HepG2 (cell line): Measurements from ENCODE around the gene PGC. TPM values are rescaled to one million over a fixed set of nuclear protein-coding genes. Genes with fewer than 3 reads are reported as not detected.

ENCODE experiments used
- ATF3 ChIP-seq: sonication (generic); formaldehyde crosslinking; IDR thresholded peaks from 2 replicates; pipeline ENCODE4 v1.4.0; 2020; ENCODE audit warnings: missing genetic modification reagents
- ATF7 ChIP-seq, 2 experiments: fragments of 450-650 bp in 1 of 2; sonication (generic) in 1 of 2; formaldehyde crosslinking in 1 of 2; IDR thresholded peaks; 2 replicates each; pipeline versions ENCODE4 v1.4.0 to v1.6.1; 2016 to 2020; ENCODE audit warnings: antibody characterized with exemption in 1 of 2, mild to moderate bottlenecking in 1 of 2, missing genetic modification reagents in 1 of 2
- CBFB ChIP-seq: sonication (generic); formaldehyde crosslinking; IDR thresholded peaks from 2 replicates; pipeline ENCODE4 v1.4.0; 2020; ENCODE audit warnings: missing genetic modification reagents
- FIP1L1 ChIP-seq: fragments of 200-400 bp; formaldehyde crosslinking; IDR thresholded peaks from 2 replicates; pipeline ENCODE4 v1.6.1; 2018; ENCODE audit warnings: low read depth, mild to moderate bottlenecking, low read length, moderate library complexity, borderline replicate concordance; ENCODE audit not compliant: insufficient read depth
- GATAD1 ChIP-seq: IDR thresholded peaks from 2 replicates; pipeline ENCODE4 v1.6.1; 2016; ENCODE audit warnings: missing genetic modification reagents, missing compliant biosample characterization
- GATAD2A ChIP-seq: IDR thresholded peaks from 2 replicates; pipeline ENCODE4 v1.6.1; 2016
- GTF3A ChIP-seq: sonication (generic); formaldehyde crosslinking; conservative IDR thresholded peaks from 2 replicates; pipeline ENCODE4 v1.4.0; 2020; ENCODE audit warnings: mild to moderate bottlenecking, missing genetic modification reagents
- HDAC2 ChIP-seq: sonication (generic); formaldehyde crosslinking; IDR thresholded peaks from 2 replicates; pipeline ENCODE4 v1.4.0; 2020; ENCODE audit warnings: missing genetic modification reagents
- KDM1A ChIP-seq: IDR thresholded peaks from 2 replicates; pipeline ENCODE4 v1.6.1; 2016; ENCODE audit warnings: missing compliant biosample characterization
- KLF11 ChIP-seq: IDR thresholded peaks from 2 replicates; pipeline ENCODE4 v1.6.1; 2016; ENCODE audit warnings: missing compliant biosample characterization
- KLF15 ChIP-seq: sonication (generic); formaldehyde crosslinking; IDR thresholded peaks from 2 replicates; pipeline ENCODE4 v1.8.1; 2023; ENCODE audit warnings: borderline replicate concordance, mild to moderate bottlenecking, inconsistent platforms, missing genetic modification reagents, mixed read lengths
- NFYC ChIP-seq: IDR thresholded peaks from 2 replicates; pipeline ENCODE4 v1.6.1; 2016; ENCODE audit warnings: missing genetic modification reagents, missing compliant biosample characterization
- NR3C1 ChIP-seq: sonication (generic); formaldehyde crosslinking; IDR thresholded peaks from 2 replicates; pipeline ENCODE4 v1.4.0; 2020; ENCODE audit warnings: missing genetic modification reagents
- POLR2AphosphoS5 ChIP-seq: IDR thresholded peaks from 2 replicates; pipeline ENCODE4 v1.6.1; 2012; ENCODE audit warnings: low read depth, low read length
- RELA ChIP-seq: sonication (generic); formaldehyde crosslinking; IDR thresholded peaks from 2 replicates; pipeline ENCODE4 v1.4.0; 2020; ENCODE audit warnings: missing genetic modification reagents
- SNAPC2 ChIP-seq: sonication (generic); formaldehyde crosslinking; IDR thresholded peaks from 2 replicates; pipeline ENCODE4 v1.8.1; 2022; ENCODE audit warnings: mild to moderate bottlenecking, missing genetic modification reagents
- SRSF4 ChIP-seq: fragments of 200-400 bp; formaldehyde crosslinking; IDR thresholded peaks from one replicate; pipeline ENCODE4 v1.6.1; 2018; ENCODE audit warnings: mild to moderate bottlenecking, low read depth, low read length, moderate library complexity; ENCODE audit not compliant: poor library complexity, severe bottlenecking
- STAG1 ChIP-seq: sonication (generic); formaldehyde crosslinking; IDR thresholded peaks from 2 replicates; pipeline ENCODE4 v1.4.0; 2020; ENCODE audit warnings: missing genetic modification reagents
- ZNF260 ChIP-seq: sonication (generic); formaldehyde crosslinking; IDR thresholded peaks from 2 replicates; pipeline ENCODE4 v1.4.0; 2020; ENCODE audit warnings: missing genetic modification reagents, low read depth, mild to moderate bottlenecking, borderline replicate concordance
- ZNF292 ChIP-seq: sonication (generic); formaldehyde crosslinking; IDR thresholded peaks from 2 replicates; pipeline ENCODE4 v1.8.1; 2022; ENCODE audit warnings: mild to moderate bottlenecking, low read depth, missing genetic modification reagents, borderline replicate concordance
- ZNF30 ChIP-seq: sonication (generic); formaldehyde crosslinking; IDR thresholded peaks from 2 replicates; pipeline ENCODE4 v1.5.0; 2020; ENCODE audit warnings: mild to moderate bottlenecking, missing genetic modification reagents
- ZNF343 ChIP-seq: sonication (generic); formaldehyde crosslinking; IDR thresholded peaks from 2 replicates; pipeline ENCODE4 v1.4.0; 2020; ENCODE audit warnings: mild to moderate bottlenecking, missing genetic modification reagents
- polyA plus RNA-seq, 8 experiments: library from polyadenylated mRNA; depleted of rRNA in 3 of 8; stranded (reverse) in 7 of 8; unstranded in 1 of 8; fragments of >200 nt; fragmentation: Illumina TruSeq in 4 of 8; extraction: Trizol in 4 of 8; gene quantifications; 2 replicates each; pipeline versions ENCODE4 v1.2.1 to v1.2.3, GENCODE V29; 2011 to 2016; ENCODE audit warnings: low read depth in 4 of 8, missing spikeins in 1 of 8, mixed read lengths in 1 of 8; ENCODE audit not compliant: insufficient read depth in 1 of 8
- total RNA-seq, 5 experiments: library from RNA; depleted of rRNA; stranded (reverse); fragments of >200 nt; fragmentation: Illumina TruSeq; extraction: Trizol; gene quantifications; 2 replicates each; pipeline ENCODE4 v1.2.3, GENCODE V29; 2016; ENCODE audit warnings: low read depth in 1 of 5
- TF ChIP-seq, protein P1 (sequence below): sonication (generic); formaldehyde crosslinking; IDR thresholded peaks from 2 replicates; pipeline ENCODE4 v1.5.0; 2020; ENCODE audit warnings: missing genetic modification reagents, mild to moderate bottlenecking, borderline replicate concordance
- TF ChIP-seq, protein P2 (sequence below): sonication (generic); formaldehyde crosslinking; conservative IDR thresholded peaks from 2 replicates; pipeline ENCODE4 v1.8.0; 2022; ENCODE audit warnings: mild to moderate bottlenecking, moderate library complexity, missing genetic modification reagents

Gene PGC
- total and polyA plus RNA-seq, 2 of the 13 experiments (the other 11 are each of a cell fraction or from before 2014, with no cell fraction given), result 426 to 502 TPM

DNA sequence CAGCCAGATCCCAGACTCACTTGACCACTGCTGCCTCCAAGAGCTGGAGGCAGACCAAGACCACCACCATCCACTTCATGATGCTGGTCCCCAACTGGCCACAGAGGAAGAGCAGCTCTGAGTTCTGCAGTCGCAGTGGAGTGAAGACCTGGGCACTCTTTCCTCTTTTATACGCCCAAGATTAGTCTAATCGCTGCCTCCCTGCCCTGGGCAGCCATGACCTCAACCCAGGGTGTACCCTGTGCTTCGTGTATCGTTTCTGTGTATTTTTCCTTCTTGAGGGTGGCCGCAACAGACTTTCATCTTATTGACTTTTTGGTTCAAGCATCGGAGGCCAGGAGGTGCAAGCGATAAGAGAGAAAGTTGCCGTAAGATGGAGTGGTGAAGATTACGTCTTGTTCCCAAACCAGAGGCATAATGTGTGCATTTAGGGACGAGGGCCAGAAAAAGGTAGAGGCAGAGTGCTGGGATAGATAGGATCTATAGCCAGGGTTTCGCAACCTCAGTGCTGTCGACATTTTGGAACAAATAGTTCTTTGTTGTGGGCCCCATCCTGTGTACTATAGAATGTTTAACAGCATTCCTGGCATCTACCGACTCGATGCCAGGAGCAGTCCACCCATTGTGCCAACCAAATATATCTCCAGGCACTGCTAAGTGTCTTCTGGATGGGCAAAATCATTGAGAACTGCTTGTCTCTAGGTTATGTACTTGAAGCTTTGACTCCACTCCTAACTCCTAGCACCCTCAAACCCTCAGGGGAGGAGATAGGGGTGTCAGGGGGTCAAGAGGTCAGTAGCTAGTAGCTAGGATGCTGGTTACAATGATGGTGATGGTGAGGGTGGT lies at the start of gene PGC (continued):
- TF ChIP-seq ZNF260 (CRISPR knock-in tag), result no peak
- peak; percentile 86; the same call in 1 of the 2 replicates for TF ChIP-seq ZNF343
- no peak for TF ChIP-seq GTF3A (CRISPR knock-in tag)
- TF ChIP-seq KDM1A (CRISPR knock-in tag), result no peak; the same call in 1 of the 2 replicates
- TF ChIP-seq STAG1 (CRISPR knock-in tag), result peak; percentile 33; the same call in 1 of the 2 replicates
- TF ChIP-seq, protein P1, sequence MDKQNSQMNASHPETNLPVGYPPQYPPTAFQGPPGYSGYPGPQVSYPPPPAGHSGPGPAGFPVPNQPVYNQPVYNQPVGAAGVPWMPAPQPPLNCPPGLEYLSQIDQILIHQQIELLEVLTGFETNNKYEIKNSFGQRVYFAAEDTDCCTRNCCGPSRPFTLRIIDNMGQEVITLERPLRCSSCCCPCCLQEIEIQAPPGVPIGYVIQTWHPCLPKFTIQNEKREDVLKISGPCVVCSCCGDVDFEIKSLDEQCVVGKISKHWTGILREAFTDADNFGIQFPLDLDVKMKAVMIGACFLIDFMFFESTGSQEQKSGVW (CRISPR knock-in tag), result no peak
- TF ChIP-seq GATAD2A, result peak; percentile 99
- peak; percentile 89 for TF ChIP-seq CBFB (CRISPR knock-in tag)
- TF ChIP-seq SRSF4, result no peak
- peak; percentile 51; the same call in 1 of the 2 replicates for TF ChIP-seq ZNF292 (CRISPR knock-in tag)
- TF ChIP-seq RELA (CRISPR knock-in tag), result no peak
- peak; percentile 62; the same call in 1 of the 2 replicates for TF ChIP-seq POLR2AphosphoS5
- TF ChIP-seq NR3C1 (CRISPR knock-in tag), result no peak
- TF ChIP-seq ZNF30 (CRISPR knock-in tag), result no peak
- peak; percentile 21; the same call in 1 of the 2 replicates for TF ChIP-seq NFYC (CRISPR knock-in tag)
- no peak for TF ChIP-seq KLF15 (CRISPR knock-in tag)
- no peak; the same call in 1 of the 2 replicates for TF ChIP-seq ATF3 (CRISPR knock-in tag)
- TF ChIP-seq HDAC2 (CRISPR knock-in tag), result peak; percentile 91; the same call in 1 of the 2 replicates
- no peak for TF ChIP-seq GATAD1 (CRISPR knock-in tag)
- TF ChIP-seq KLF11 (CRISPR knock-in tag), result no peak
- no peak for TF ChIP-seq FIP1L1
- no peak for TF ChIP-seq ATF7 (IDR thresholded peaks at IDR 0.05)
- TF ChIP-seq ATF7 (CRISPR knock-in tag; IDR thresholded peaks at IDR 0.05), result peak; percentile 85
- TF ChIP-seq SNAPC2 (CRISPR knock-in tag), result peak; percentile 88
- TF ChIP-seq, protein P2, sequence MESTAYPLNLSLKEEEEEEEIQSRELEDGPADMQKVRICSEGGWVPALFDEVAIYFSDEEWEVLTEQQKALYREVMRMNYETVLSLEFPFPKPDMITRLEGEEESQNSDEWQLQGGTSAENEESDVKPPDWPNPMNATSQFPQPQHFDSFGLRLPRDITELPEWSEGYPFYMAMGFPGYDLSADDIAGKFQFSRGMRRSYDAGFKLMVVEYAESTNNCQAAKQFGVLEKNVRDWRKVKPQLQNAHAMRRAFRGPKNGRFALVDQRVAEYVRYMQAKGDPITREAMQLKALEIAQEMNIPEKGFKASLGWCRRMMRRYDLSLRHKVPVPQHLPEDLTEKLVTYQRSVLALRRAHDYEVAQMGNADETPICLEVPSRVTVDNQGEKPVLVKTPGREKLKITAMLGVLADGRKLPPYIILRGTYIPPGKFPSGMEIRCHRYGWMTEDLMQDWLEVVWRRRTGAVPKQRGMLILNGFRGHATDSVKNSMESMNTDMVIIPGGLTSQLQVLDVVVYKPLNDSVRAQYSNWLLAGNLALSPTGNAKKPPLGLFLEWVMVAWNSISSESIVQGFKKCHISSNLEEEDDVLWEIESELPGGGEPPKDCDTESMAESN (CRISPR knock-in tag), result peak; percentile 90
